GM12801 (cell line): Measurements from ENCODE around the gene RBMS1.

ENCODE experiments used
- CTCF ChIP-seq: IDR thresholded peaks from one replicate; pipeline ENCODE4 v1.5.1; 2011; ENCODE audit warnings: control low read depth; ENCODE audit not compliant: insufficient read length; ENCODE audit errors: extremely low read depth

RBMS1 gene

DNA sequence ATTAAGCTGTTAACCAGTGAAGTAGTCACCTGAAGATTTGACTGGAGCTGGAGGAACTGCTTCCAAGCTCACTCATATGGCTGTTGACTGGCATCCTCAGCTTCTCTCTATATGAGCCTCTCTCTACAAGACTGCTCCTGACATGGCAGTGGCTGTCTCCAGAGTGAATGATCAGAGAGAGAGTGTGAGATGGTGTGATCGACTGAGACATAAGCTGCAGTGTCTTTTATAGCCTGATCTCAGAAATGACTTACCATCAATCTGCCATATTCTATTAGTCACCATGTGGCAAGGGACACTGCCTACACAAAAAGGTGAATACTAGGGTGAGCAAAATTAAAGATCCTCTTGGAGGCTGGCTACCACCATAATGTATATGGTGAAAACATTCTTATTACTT, 7.8 kb upstream of the RBMS1 start:
- TF ChIP-seq CTCF = no peak

DNA sequence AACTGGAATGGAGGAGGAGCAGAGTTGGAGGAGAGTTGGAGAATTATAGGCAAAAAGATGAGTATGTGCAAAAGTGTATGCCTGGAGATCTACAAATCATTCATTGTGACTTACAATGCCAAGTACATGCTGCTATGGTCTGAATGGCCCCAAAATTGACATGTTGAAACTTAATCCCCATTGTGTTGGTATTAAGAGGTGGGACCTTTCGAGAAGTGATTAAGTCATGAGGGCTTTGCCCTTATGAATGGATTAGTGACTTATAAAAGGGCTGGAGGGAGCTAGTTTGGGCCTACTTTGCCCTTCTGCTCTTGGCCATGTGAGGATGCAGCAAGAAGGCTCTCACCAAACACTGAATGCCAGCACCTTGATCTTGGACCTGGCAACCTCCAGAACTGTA, 6.3 kb upstream of the RBMS1 start:
- TF ChIP-seq CTCF = no peak

- TF ChIP-seq CTCF = no peak
Observed at GRCh38 chr2:160498137-160498536, 4.5 kb upstream of the RBMS1 start.

DNA sequence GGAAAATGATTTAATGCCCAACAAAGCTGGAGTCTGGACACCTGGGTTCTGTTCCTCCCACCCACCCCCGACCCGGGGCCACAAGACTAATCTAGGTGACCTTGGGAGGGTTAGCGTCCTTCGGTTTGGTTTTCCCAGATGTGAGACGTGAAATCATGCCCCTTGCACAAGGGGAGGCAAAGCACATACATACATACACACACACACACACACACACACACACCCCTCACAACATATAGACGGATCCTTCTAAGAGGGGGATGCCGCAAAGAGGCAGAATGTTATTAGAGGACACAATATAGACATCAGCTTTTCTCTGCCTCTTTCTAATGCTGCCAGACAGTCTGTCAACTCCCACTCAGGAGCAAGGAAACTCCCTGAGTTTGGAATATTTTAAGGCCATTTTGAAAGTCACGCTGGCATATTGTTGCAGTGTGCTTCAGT, 616 bp upstream of the RBMS1 start:
- no peak for TF ChIP-seq CTCF

- no peak for TF ChIP-seq CTCF
Observed at GRCh38 chr2:160492401-160493226, 993 bp downstream of the RBMS1 start.

GRCh38 chr2:160491911-160492371, 1.7 kb downstream of the RBMS1 start:
- TF ChIP-seq CTCF = no peak

GRCh38 chr2:160490733-160491685, 2.6 kb downstream of the RBMS1 start:
- no peak for TF ChIP-seq CTCF
